HG03439 (cell line): ENCODE results near the gene MYO6.
"Not testable (repeated sequence)": the region's sequence is repeated elsewhere in the genome, so short reads cannot be mapped to it uniquely, and the experiment has no call there.

Source experiments
- ATAC-seq: cut with Tn5 transposase; IDR thresholded peaks from one replicate; pipeline ENCODE4 v1.9.1; 2021; ENCODE audit warnings: mild to moderate bottlenecking, moderate library complexity; ENCODE audit not compliant: unreplicated experiment

Gene MYO6

GRCh38 chr6:75748743-75749538, at the start of gene MYO6:
Gene MYO6 (plus strand): TSS chr6:75749239. CDS start chr6:75817548, 68,309 bp downstream.
- ATAC-seq, result peak; percentile 79

GRCh38 chr6:75708334-75708733, 40.7 kb upstream of the MYO6 start:
- ATAC-seq, result not testable (repeated sequence)

- ATAC-seq, result no peak
Measured at GRCh38 chr6:75711173-75711572, 37.9 kb upstream of the MYO6 start.

DNA sequence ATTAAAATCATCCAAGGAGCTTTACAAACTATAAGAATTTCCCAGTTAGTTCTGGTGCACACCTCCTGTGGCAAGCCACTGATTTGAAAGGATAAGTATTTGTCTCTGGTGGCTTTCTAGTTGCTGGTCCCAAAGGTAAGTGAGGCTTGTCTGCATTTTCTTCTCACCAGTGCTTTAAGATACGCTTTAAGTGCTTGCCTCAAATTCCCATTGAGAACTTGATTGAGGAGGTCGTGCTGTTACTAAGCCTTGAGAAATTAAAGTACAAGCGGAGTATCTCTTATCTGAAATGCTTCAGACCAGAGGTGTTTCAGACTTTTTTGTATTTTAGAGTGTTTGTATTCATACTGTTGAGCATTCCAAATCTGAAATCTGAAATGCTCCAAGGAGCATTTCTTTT, 29.9 kb upstream of the MYO6 start:
- no peak for ATAC-seq

DNA sequence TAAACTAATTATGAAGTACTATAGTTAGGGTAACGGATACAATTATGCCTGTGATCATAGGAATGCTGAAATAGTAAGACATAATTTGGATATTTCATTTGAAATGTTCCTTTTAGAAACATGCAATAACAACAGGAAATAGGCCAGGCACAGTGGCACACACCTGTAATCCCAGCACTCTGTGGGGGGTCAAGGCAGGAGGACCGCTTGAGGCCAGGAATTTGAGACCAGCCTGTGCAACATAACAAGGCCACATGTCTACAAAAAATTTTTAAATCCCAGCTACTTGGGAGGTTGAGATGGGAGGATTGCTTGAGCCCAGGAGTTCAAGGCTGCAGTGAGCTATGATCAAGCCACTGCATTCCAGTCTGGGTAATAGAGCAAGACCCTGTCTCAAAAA, 25.7 kb upstream of the MYO6 start:
- no peak for ATAC-seq

DNA sequence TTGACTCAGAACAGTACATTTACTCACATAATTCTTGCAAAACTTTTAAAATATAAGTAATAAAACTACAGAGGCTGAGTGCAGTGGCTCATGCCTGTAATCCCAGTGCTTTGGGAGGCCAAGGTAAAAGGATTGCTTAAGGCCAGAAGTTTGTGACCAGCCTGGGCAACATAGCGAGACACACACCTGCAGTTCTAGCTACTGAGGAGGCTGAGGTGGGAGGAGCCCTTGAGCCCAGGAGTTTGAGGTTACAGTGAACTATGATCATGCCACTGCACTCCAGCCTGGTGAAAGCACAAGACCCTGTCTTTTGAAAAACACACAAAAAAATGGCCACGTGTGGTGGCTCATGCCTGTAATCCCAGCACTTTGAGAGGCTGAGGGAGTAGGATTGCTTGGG, 21.8 kb upstream of the MYO6 start:
- ATAC-seq, result no peak

DNA sequence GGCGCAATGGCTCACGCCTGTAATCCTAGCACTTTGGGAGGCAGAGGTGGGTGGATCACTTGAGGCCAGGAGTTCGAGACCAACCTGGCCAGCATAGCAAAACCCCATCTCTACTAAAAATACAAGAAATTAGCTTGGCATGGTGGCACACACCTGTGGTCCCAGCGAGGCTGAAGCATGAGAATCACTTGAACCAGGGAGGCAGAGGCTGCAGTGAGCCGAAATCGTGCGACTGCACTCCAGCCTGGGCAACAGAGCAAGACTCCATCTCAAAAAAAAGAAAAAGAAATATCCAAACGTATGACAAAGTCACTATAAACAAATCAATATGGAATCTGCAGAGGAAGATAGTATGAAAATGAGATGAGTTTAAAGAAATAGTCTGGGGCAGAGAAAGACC, 18.0 kb upstream of the MYO6 start:
- not testable (repeated sequence) for ATAC-seq

- ATAC-seq, result peak; percentile 72
Measured at GRCh38 chr6:75735491-75736186, 13.4 kb upstream of the MYO6 start.

DNA sequence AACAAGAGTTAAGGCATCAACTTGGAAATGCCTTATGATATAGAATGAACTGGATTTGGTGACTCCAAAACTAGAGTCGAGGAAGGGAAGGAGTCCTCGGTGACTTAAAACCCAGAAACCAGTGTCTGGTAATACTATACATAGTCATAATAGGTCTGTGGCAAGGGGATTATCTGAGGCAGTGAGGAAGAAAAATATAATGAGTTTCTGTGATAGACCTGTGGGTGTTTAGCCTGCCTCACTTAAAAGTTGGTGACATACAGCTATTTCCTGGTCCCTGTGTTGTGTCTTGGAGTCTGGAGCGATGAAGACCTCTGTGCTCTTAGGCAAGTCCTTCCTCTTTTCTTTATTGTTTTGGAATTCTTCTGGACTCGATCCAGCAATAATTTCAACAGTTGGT, 5.1 kb upstream of the MYO6 start:
- no peak for ATAC-seq

DNA sequence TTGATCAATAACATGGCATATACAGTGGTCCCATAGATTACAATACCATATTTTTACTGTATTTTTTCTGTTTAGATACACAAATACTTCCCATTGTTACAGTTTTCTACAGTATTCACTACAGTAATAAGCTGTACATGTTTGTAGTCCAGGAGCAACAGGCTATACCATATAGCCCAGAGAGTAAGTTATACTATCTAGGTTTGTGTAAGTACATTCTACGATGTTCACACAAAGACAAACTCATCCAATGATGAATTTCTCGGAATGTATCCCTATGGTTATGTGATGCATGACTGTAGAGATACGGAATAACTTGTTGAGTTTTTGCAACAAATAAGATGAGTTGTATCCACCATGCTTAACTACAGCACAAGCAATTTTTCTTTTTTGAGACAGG, 3.6 kb upstream of the MYO6 start:
- ATAC-seq, result no peak

GRCh38 chr6:75746221-75746620, 2.8 kb upstream of the MYO6 start:
- ATAC-seq, result no peak

- ATAC-seq, result no peak
Measured at GRCh38 chr6:75747152-75747992, 1.7 kb upstream of the MYO6 start.

- peak; percentile 22 for ATAC-seq
Measured at GRCh38 chr6:75748003-75748742, 866 bp upstream of the MYO6 start.

DNA sequence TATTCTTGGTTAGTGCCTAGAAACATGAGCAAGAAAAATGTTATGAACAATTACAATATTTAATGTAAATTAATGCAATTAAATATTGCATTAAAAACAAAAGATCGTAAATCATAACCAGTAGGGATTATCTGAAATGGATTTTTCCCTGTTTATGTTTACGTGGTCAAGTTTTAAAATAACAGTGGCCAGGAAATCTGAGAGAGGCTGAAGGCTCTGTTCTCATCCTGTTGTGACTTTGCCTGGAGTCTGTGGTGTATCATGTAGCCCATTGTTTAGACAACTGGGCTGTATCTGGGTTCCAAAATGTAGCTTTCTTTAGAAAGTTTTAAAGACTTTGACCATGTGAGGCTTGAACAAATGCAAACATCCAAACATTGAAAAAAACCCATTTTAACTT, 2.4 kb downstream of the MYO6 start:
- ATAC-seq, result no peak

DNA sequence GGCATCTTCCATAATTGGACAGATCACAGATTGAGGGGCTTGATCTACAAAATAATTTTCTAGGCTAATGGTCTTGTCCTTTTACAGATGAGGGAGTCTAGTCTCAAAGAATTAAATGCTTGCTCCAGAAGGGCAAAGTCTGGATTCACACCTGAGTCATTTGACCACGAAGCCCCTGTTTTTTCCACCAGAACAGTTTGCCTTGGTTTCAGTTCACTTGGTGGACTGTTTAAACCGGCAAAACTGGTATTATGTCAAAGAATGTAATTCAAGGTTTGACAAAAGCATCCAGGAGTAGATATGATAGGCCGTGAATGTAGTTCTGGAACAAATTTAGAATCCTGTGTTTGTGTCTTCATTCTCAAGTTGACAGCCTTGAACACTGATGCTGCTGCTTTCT, 3.3 kb downstream of the MYO6 start:
- ATAC-seq, result no peak

DNA sequence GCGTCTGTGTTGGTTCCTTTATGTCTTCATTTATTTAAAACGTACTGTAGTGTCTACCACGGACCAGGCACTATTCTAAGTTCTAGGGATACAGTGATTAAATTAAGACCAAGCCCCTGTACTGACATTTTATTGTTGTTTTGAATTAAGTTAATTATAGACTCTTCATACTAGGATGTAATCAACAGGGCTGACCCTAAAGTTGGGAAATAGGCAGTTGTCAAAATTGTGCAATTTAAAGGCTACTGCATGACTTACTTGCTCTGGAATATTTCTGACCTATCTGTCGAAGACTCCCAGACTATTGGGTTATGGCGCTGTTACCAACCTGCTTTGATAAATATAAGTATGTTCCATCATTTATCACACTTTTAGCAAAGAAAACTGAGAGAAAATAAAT, 6.7 kb downstream of the MYO6 start:
- no peak for ATAC-seq

- no peak for ATAC-seq
Measured at GRCh38 chr6:75757295-75757694, 8.3 kb downstream of the MYO6 start.

- ATAC-seq, result no peak
Measured at GRCh38 chr6:75758061-75758460, 9.0 kb downstream of the MYO6 start.

GRCh38 chr6:75759207-75759606, 10.2 kb downstream of the MYO6 start:
- no peak for ATAC-seq

DNA sequence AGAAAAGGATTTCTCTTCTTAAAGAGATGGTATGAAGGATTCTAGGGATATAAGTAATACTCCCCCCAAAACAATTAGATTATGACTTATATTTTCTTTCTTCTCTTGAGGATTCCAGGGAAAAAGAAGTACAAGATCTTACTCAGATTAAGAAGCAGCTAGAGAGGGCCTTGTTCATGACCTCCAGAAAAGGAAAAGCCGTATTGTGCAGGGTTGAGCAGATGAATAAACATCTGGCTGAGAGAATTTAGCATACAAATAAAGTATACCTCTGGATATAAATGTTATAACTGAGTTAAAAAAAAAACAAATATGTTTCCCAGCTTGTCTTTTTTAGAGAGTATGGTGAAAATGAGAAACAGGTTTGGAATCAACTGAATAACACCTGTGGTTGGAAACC, 11.3 kb downstream of the MYO6 start:
- ATAC-seq, result no peak

- no peak for ATAC-seq
Measured at GRCh38 chr6:75761489-75761888, 12.4 kb downstream of the MYO6 start.
